Neural crest cell (in vitro differentiated cells): ENCODE data around the gene WBP2. TPM values are rescaled to one million over a fixed set of nuclear protein-coding genes. Genes with fewer than 3 reads are reported as not detected.
"Not testable (repeated sequence)": the region's sequence is repeated elsewhere in the genome, so short reads cannot be mapped to it uniquely, and the experiment has no call there.

ENCODE experiments used
- DNase-seq: peaks from one replicate; pipeline ENCODE4 v3.0.0; 2021; ENCODE audit warnings: low read depth, mixed read lengths, low spot score
- H3K27ac Mint-ChIP-seq: one replicate; pipeline ENCODE4 v1.8.0; 2021; ENCODE audit warnings: mild to moderate bottlenecking, mixed read lengths; ENCODE audit not compliant: unreplicated experiment
- H3K27me3 Mint-ChIP-seq: 2 replicates; pipeline ENCODE4 v1.8.0; 2021; ENCODE audit warnings: low read depth, mild to moderate bottlenecking, mixed read lengths
- H3K36me3 Mint-ChIP-seq: 2 replicates; pipeline ENCODE4 v1.8.0; 2021; ENCODE audit warnings: low read depth, mild to moderate bottlenecking, mixed read lengths
- H3K4me1 Mint-ChIP-seq: 2 replicates; pipeline ENCODE4 v1.8.0; 2021; ENCODE audit warnings: mixed read lengths
- H3K4me3 Mint-ChIP-seq: one replicate; pipeline ENCODE4 v1.8.0; 2021; ENCODE audit warnings: mild to moderate bottlenecking, mixed read lengths
- H3K9me3 Mint-ChIP-seq: 2 replicates; pipeline ENCODE4 v1.8.0; 2021; ENCODE audit warnings: mixed read lengths
- total RNA-seq: library from RNA; stranded (reverse); gene quantifications from 2 replicates; pipeline ENCODE4 v1.2.1, GENCODE V29; 2021
- TF ChIP-seq, protein P1 (sequence below): fragments of 200-600 bp; sonication (generic); conservative IDR thresholded peaks from 2 replicates; pipeline ENCODE4 v1.5.0; 2021; ENCODE audit warnings: antibody characterized with exemption, mild to moderate bottlenecking

WBP2 gene
- total RNA-seq, 1 donor from 2014 or later = 49.3 TPM

DNA sequence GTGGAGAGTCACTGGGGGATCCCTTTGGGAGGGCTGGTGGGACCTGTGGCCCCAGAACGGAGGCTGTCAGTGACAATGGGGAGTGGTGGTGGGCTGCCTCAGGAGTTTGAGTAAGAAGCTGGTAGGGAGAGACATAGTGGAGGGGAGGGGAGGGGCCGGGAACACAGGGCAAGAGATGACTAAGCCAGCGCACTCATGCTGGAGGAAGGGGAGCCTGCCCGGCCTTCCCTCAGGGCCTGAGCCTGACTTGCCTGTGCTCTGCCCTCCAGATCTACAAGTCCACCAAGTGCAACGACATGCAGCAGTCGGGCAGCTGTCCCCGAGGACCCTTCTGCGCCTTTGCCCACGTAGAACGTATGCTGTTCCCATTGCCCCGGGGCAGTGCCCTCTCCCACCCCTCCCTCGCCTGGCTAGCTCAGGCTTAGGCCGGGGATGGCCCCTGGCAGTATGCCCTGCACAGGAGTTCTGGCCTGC is 40.2 kb downstream of the WBP2 start:
- Mint-ChIP-seq H3K9me3 (no peaks in the 10 kb centered on the region), H3K4me3 (no peak overlapping the region), H3K27ac (peak overlapping the region; percentile 35), H3K4me1 (no peaks in the 10 kb centered on the region), H3K36me3 (peaks cover 5% of the 10 kb centered on the region), H3K27me3 (no peaks in the 10 kb centered on the region)
- TF ChIP-seq, protein P1, sequence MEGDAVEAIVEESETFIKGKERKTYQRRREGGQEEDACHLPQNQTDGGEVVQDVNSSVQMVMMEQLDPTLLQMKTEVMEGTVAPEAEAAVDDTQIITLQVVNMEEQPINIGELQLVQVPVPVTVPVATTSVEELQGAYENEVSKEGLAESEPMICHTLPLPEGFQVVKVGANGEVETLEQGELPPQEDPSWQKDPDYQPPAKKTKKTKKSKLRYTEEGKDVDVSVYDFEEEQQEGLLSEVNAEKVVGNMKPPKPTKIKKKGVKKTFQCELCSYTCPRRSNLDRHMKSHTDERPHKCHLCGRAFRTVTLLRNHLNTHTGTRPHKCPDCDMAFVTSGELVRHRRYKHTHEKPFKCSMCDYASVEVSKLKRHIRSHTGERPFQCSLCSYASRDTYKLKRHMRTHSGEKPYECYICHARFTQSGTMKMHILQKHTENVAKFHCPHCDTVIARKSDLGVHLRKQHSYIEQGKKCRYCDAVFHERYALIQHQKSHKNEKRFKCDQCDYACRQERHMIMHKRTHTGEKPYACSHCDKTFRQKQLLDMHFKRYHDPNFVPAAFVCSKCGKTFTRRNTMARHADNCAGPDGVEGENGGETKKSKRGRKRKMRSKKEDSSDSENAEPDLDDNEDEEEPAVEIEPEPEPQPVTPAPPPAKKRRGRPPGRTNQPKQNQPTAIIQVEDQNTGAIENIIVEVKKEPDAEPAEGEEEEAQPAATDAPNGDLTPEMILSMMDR = no peak
- no peak for DNase-seq

DNA sequence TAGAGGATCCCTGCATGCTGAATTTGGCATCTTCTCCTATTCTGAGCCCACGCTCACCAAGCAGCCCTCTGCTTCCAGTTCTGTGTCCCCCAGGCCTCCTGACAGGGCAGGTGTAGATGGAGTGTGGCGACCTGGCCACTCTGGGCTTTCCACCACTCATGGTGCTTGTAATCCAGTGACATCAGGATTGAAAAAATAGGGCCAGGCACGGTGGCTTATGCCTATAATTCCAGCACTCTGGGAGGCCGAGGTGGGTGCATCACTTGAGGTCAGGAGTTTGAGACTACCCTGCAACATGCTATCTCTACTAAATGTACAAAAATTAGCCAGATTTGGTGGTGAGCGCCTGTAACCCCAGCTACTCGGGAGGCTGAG is 41.1 kb downstream of the WBP2 start:
- Mint-ChIP-seq H3K27me3 (no peaks in the 10 kb centered on the region), H3K4me1 (no peaks in the 10 kb centered on the region), H3K27ac (no peak overlapping the region), H3K4me3 (no peak overlapping the region), H3K9me3 (no peaks in the 10 kb centered on the region), H3K36me3 (peaks cover 3% of the 10 kb centered on the region)
- DNase-seq = no peak
- TF ChIP-seq, protein P1 = no peak

DNA sequence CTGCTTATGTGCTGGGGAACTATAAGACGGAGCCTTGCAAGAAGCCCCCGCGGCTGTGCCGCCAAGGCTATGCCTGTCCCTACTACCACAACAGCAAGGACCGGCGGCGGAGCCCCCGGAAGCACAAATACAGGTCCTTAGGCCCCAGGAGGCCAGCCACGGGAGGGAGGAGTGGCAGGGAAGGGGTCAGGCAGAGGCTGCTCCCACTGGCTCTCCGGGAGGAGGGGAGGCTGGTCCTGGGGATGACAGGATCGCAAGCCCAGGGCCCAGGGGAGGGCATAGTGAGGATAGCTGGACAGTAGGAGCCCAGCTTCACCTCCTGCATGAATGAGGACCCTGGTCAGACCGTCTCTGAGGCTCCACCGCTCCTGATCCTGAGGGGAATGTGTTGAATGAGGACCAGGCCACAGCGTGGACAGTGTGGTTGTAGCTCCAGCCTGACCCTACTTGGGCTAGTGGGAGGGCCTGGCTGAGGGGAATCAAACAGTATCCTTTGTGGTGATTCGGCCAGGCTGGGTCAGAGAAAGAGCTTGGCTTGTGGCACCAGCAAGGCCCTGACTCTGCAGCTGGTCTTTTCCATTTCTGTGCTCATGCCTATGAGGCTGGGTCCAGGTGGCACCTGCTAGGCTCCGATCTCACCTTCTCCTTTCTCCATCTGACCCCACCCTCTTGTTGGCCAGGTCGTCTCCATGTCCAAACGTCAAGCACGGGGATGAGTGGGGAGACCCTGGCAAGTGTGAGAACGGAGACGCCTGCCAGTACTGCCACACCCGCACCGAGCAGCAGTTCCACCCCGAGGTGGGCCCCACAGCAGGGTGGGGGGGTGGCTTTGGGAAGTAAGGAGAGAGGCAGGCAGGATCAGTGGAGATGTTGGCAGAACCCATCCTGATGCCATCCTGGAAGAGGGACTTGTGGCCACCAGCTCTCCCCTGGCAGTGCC is 41.8 kb downstream of the WBP2 start:
- no peaks in the 10 kb centered on the region for H3K27me3 Mint-ChIP-seq
- H3K4me3 Mint-ChIP-seq = no peak overlapping the region
- H3K36me3 Mint-ChIP-seq = peaks cover 3% of the 10 kb centered on the region
- no peaks in the 10 kb centered on the region for H3K9me3 Mint-ChIP-seq
- H3K4me1 Mint-ChIP-seq = no peaks in the 10 kb centered on the region
- no peak for DNase-seq
- TF ChIP-seq, protein P1 = no peak
- H3K27ac Mint-ChIP-seq = no peak overlapping the region

DNA sequence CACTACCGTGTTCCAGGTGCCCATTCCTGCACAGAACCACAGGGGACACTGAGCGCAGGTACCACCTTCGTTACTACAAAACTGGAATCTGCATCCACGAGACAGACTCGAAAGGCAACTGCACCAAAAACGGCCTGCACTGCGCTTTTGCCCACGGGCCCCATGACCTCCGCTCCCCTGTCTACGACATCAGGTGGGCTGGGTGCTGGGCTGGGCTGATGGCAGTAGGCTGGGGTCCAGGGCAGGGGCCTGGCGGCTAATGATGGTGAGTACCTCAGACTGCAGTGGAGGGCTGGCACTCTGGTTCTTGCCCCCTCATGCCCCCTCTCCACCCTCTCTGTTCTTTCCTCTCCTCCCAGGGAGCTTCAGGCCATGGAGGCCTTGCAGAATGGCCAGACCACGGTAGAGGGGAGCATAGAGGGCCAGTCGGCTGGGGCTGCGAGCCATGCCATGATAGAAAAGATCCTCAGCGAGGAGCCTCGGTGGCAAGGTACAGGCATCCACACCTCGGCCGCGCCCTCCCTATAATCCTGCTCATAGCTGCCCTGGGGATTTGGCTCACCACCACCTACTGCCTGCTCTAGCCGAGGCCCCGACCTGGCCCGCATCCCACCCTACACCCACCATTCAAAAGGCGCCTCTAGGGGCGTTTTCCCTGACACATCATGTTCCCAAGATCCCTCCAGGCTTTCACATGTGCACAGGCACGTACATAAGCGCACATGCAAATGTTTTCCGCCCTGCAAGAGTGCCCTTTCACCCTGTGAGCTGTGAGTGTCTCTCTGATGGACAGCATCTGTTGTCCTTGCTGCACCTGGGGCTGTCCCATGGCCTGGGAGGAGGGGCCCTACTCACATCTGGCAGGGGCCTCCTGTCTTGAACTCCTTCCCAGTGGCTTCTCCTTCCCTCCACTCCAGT is 42.8 kb downstream of the WBP2 start:
- Mint-ChIP-seq H3K27me3 (no peaks in the 10 kb centered on the region), H3K4me3 (no peak overlapping the region), H3K27ac (no peak overlapping the region), H3K4me1 (no peaks in the 10 kb centered on the region), H3K36me3 (peaks cover 3% of the 10 kb centered on the region), H3K9me3 (no peaks in the 10 kb centered on the region)
- no peak for DNase-seq
- TF ChIP-seq, protein P1 = no peak

DNA sequence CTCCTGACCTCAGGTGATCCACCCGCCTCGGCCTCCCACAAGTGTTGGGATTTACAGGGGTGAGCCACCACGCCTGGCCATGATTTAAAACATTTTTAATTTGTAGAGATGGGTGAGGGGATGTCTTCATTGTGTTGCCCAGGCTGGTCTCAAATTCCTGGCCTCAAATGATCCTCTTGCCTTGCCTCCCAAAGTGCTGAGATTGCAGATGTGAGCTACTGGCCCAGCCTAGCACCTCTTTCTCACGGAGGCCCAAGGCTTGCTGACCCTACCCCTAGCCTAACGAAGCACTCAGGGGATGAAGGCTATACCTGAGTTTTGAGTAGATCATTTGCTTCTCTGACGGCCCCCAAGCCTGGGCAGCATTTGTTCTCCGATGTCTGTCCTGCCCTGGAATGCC is 44.0 kb downstream of the WBP2 start:
- Mint-ChIP-seq H3K4me1 (no peaks in the 10 kb centered on the region), H3K9me3 (no peaks in the 10 kb centered on the region), H3K4me3 (no peak overlapping the region), H3K27ac (no peak overlapping the region), H3K36me3 (peaks cover 3% of the 10 kb centered on the region), H3K27me3 (no peaks in the 10 kb centered on the region)
- TF ChIP-seq, protein P1 = no peak
- no peak for DNase-seq

DNA sequence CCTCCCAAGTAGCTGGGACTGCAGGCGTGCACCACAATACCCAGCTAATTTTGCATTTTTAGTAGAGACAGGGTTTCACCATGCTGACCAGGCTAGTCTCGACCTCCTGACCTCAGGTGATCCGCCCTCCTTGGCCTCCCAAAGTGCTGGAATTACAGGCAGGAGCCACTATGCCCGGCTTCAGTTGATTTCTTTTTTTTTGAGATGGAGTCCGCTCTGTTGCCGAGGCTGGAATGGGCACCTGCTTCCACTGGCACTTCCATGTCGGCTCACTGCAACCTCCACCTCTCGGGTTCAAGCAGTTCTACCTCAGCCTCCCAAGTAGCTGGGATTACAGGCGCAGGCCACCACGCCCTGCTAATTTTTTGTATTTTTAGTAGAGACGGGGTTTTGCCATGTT is 44.4 kb downstream of the WBP2 start:
- H3K4me1 Mint-ChIP-seq, H3K27me3 Mint-ChIP-seq, H3K4me3 Mint-ChIP-seq, H3K36me3 Mint-ChIP-seq, H3K27ac Mint-ChIP-seq, H3K9me3 Mint-ChIP-seq, DNase-seq: not testable (repeated sequence)
